ENCODE measurements around the gene PTPRD. TPM values are rescaled to one million over a fixed set of nuclear protein-coding genes. Genes with fewer than 3 reads are reported as not detected.

PTPRD gene
- total RNA-seq, 1 donor from 2014 or later, result 136 TPM

DNA sequence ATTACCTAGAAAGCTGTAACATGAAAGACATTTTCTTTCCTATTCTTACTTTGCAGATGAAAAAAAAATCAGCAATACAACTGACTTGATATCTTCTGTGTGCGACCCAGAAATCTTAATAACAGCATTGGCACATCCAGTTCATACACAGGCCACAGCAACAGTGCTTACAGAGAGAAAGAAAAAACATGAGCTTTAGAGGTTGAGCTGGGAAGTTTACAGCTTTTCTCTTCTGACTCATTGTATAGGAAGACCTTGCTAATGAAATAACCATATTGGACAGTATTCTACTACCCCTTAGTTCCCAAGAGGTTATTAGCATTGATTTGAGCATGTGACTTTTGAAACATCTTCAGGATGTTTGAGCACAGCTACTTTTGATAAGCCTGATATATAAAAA is 1779.8 kb downstream of the PTPRD start:
- Histone ChIP-seq H3K27me3 (no peaks in the 10 kb centered on the region), H3K9me3 (ENCODE audit: low read depth) (no peaks in the 10 kb centered on the region), H3F3A (ENCODE audit: low read depth) (peaks cover 7% of the 10 kb centered on the region), H3K79me2 (ENCODE audit: low read depth) (peaks cover 71% of the 10 kb centered on the region), H2AFZ (replicated peaks) (no peak overlapping the region), H3K36me3 (no peaks in the 10 kb centered on the region), H3K9ac (no peak overlapping the region), H3K4me3 (no peak overlapping the region), H3K4me2 (no peak overlapping the region), H3K27ac (peak overlapping the region; percentile 7), H3K4me1 (peaks cover 18% of the 10 kb centered on the region), H4K20me1 (ENCODE audit: low read depth) (peaks cover 12% of the 10 kb centered on the region)
- H3K9me3 Mint-ChIP-seq, result peaks cover 6% of the 10 kb centered on the region
- peaks cover 37% of the 10 kb centered on the region for H3K4me1 Mint-ChIP-seq
- peaks cover 17% of the 10 kb centered on the region for H3K36me3 Mint-ChIP-seq
- H3K27me3 Mint-ChIP-seq (ENCODE audit: insufficient read depth, low read depth), result peaks cover 2% of the 10 kb centered on the region
- H3K27ac Mint-ChIP-seq, result peak overlapping the region; percentile 76
- DNase-seq (ENCODE audit: low spot score), result no peak
- TF ChIP-seq EZH2phosphoT487 (IDR thresholded peaks at IDR 0.05) (no peak), EZH2 (IDR thresholded peaks at IDR 0.05) (no peak)
- TF ChIP-seq, protein P1, sequence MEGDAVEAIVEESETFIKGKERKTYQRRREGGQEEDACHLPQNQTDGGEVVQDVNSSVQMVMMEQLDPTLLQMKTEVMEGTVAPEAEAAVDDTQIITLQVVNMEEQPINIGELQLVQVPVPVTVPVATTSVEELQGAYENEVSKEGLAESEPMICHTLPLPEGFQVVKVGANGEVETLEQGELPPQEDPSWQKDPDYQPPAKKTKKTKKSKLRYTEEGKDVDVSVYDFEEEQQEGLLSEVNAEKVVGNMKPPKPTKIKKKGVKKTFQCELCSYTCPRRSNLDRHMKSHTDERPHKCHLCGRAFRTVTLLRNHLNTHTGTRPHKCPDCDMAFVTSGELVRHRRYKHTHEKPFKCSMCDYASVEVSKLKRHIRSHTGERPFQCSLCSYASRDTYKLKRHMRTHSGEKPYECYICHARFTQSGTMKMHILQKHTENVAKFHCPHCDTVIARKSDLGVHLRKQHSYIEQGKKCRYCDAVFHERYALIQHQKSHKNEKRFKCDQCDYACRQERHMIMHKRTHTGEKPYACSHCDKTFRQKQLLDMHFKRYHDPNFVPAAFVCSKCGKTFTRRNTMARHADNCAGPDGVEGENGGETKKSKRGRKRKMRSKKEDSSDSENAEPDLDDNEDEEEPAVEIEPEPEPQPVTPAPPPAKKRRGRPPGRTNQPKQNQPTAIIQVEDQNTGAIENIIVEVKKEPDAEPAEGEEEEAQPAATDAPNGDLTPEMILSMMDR (IDR thresholded peaks at IDR 0.05), result no peak
- no peak overlapping the region for H3K4me3 Mint-ChIP-seq

GRCh38 chr9:8832386-8832785 is 1780.4 kb downstream of the PTPRD start:
- Histone ChIP-seq H3K4me2 (no peak overlapping the region), H4K20me1 (ENCODE audit: low read depth) (peaks cover 12% of the 10 kb centered on the region), H2AFZ (replicated peaks) (no peak overlapping the region), H3K79me2 (ENCODE audit: low read depth) (peaks cover 71% of the 10 kb centered on the region), H3K9ac (no peak overlapping the region), H3K9me3 (ENCODE audit: low read depth) (no peaks in the 10 kb centered on the region), H3K4me1 (peaks cover 18% of the 10 kb centered on the region), H3K27me3 (no peaks in the 10 kb centered on the region), H3K4me3 (no peak overlapping the region), H3F3A (ENCODE audit: low read depth) (peaks cover 7% of the 10 kb centered on the region), H3K36me3 (no peaks in the 10 kb centered on the region), H3K27ac (no peak overlapping the region)
- Mint-ChIP-seq H3K36me3 (peaks cover 12% of the 10 kb centered on the region), H3K9me3 (peaks cover under 1% of the 10 kb centered on the region), H3K4me3 (no peak overlapping the region), H3K27ac (peak overlapping the region; percentile 76), H3K4me1 (peaks cover 37% of the 10 kb centered on the region), H3K27me3 (ENCODE audit: insufficient read depth, low read depth) (peaks cover 2% of the 10 kb centered on the region)
- DNase-seq (ENCODE audit: low spot score), result no peak
- no peak for TF ChIP-seq EZH2 (IDR thresholded peaks at IDR 0.05)
- TF ChIP-seq, protein P1 (IDR thresholded peaks at IDR 0.05), result no peak
- no peak for TF ChIP-seq EZH2phosphoT487 (IDR thresholded peaks at IDR 0.05)

DNA sequence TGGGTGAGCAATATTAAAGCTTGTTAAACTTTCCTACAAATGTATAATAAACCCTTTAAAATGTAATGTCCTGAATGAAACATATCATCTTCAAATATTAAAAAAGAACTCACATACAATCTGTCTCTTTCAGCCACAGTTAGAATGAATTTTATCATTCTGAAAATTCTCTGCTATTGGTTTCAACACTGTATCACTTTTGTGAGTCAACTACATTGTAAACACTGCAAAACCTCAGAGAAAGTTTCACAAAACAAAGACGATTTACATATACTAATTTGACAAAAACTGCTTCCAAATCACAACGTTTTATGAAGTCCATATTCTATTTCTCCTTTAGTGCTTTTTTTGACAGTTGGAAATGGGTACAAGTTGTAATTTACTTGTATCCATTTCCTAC is 1781.2 kb downstream of the PTPRD start:
- Histone ChIP-seq H3K79me2 (ENCODE audit: low read depth) (peaks cover 72% of the 10 kb centered on the region), H4K20me1 (ENCODE audit: low read depth) (peaks cover 12% of the 10 kb centered on the region), H3K4me3 (no peak overlapping the region), H3K27ac (no peak overlapping the region), H2AFZ (replicated peaks) (no peak overlapping the region), H3K9me3 (ENCODE audit: low read depth) (no peaks in the 10 kb centered on the region), H3K4me1 (peaks cover 18% of the 10 kb centered on the region), H3K4me2 (no peak overlapping the region), H3K27me3 (no peaks in the 10 kb centered on the region), H3K36me3 (no peaks in the 10 kb centered on the region), H3K9ac (no peak overlapping the region), H3F3A (ENCODE audit: low read depth) (peaks cover 7% of the 10 kb centered on the region)
- no peak for DNase-seq (ENCODE audit: low spot score)
- Mint-ChIP-seq H3K27me3 (ENCODE audit: insufficient read depth, low read depth) (peaks cover 2% of the 10 kb centered on the region), H3K27ac (no peak overlapping the region), H3K4me1 (peaks cover 41% of the 10 kb centered on the region), H3K9me3 (peaks cover 3% of the 10 kb centered on the region), H3K4me3 (no peak overlapping the region), H3K36me3 (peaks cover 9% of the 10 kb centered on the region)
- TF ChIP-seq, protein P1 (IDR thresholded peaks at IDR 0.05), result no peak
- TF ChIP-seq EZH2phosphoT487 (IDR thresholded peaks at IDR 0.05) (no peak), EZH2 (IDR thresholded peaks at IDR 0.05) (no peak)

Data from neural progenitor cell (in vitro differentiated cells).